HG02623 (cell line): ENCODE measurements around the gene GRIA2.
"Not testable (repeated sequence)": the region's sequence is repeated elsewhere in the genome, so short reads cannot be mapped to it uniquely, and the experiment has no call there.

Experiments
- ATAC-seq: cut with Tn5 transposase; IDR thresholded peaks from one replicate; pipeline ENCODE4 v1.9.1; 2021; ENCODE audit warnings: moderate library complexity; ENCODE audit not compliant: unreplicated experiment

Gene GRIA2

GRCh38 chr4:157246964-157247363, 26.4 kb downstream of the GRIA2 start:
- no peak for ATAC-seq

- not testable (repeated sequence) for ATAC-seq
Observed at GRCh38 chr4:157258165-157258564, 37.6 kb downstream of the GRIA2 start.

DNA sequence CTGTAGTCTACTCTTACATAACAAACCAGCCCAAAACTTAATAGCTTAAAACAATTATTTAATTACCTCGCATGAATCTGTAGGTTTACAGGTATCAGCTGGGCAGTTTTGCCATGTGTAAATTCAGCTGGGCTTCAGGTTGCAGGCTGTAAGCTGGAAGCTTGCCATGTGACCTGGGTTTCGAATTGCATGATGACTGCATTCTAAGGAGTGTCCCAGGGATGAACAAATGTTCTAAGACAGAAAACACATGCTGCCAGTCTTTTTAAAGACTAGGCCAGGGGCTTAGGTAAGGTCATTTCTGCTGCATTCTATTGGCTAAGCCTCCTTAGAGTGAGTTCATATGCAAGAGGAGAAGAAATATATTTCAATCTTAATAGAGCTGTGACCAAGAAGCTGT, 44.8 kb downstream of the GRIA2 start:
- no peak for ATAC-seq

DNA sequence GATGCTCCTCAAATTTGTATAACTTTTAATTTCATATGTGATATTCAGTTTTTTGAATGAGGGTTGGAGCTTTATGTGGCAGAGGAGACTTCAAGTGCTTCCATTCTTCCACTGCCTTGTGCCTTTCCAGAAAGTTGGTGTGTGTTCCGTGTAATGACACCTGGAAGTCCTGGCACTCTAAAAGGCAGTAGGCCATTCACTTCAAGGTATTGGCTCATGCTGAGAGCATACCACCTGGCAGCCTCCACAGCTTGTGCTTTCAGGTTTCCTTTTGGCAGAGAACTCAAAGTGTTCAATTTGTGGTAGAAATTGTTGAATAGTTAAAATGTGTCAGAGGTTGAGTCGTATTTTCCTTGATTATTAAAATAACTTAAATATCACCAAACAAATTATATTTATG, 49.6 kb downstream of the GRIA2 start:
- no peak for ATAC-seq

DNA sequence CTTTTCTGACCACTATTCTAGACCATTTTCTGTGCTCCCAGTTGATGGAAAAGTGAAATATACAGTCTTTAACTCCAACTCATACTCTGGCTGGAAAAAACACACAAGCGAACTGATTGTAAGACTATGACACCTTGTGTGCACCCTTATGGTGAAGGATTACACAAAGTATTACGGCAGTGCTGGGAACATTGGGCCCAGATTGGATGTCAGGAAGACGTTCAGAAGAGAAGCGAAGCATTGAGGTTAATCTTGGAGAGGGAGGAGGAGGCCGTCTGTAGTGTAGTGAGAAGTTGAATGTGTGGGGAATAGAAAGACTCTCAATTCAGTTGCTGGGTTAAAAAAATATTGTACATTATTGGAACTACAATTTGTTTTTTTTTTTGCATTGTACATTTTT, 50.0 kb downstream of the GRIA2 start:
- no peak for ATAC-seq

- ATAC-seq: no peak
Observed at GRCh38 chr4:157271166-157271869, 50.8 kb downstream of the GRIA2 start.

- ATAC-seq: no peak
Observed at GRCh38 chr4:157280673-157281072, 60.1 kb downstream of the GRIA2 start.

GRCh38 chr4:157282019-157282418, 61.5 kb downstream of the GRIA2 start:
- ATAC-seq: no peak

DNA sequence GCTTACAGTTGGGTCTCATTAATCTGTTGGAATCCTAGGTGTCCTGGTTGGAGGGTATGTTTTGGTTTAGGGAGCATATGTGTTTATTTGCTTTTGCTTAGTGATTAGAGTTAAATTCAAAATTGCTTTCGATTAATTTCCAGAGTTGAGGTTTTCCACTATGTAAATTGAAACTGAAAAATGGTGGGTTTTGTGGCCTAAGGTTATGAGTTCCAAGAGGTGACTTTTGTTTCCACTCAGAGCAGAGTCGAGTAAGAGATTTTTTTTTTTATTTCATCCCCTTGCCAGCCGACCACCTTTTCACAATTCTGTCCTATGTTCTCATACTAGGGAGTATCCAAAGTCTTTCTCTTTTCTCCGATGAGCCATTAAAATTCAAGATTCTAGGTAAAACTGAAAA, 66.9 kb downstream of the GRIA2 start:
- ATAC-seq: no peak

DNA sequence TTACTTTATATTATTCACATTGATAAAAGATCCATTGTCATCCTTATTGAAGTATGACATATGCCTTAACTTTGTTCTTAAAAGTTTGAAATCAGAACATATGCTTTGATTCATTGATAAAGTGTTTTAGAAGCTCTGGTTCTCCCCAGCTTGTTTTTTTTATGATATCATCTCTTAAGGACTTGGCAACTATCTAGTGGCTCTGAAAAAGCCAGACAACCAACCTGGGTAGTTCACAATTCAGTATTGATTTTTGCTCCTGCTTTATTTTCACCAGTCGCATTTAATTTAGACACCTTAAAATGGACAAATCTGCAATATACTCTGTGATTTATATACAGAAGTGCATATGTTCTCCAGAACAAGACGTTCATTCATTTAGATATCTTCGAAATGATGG, 70.1 kb downstream of the GRIA2 start:
- ATAC-seq: no peak

- ATAC-seq: no peak
Observed at GRCh38 chr4:157291071-157291470, 70.5 kb downstream of the GRIA2 start.

- ATAC-seq: no peak
Observed at GRCh38 chr4:157293673-157294072, 73.1 kb downstream of the GRIA2 start.

DNA sequence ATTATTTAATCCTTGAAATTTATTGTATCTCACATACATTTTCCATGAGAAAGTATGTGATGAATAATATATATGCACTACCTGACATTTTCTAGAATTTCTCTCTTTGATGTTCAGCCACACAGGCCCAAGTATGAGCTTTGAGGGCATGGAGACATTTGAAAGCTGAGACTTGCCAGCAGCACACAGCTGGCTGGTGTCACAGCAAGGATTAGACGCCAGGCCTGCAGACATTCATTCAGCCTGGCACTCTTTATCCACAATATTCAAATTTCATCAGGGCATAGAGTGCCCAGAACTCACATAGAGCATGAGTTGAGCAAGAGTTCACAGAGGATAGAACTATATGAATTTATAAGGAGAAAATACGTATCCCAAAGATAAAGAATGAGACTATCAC, 74.0 kb downstream of the GRIA2 start:
- ATAC-seq: no peak

DNA sequence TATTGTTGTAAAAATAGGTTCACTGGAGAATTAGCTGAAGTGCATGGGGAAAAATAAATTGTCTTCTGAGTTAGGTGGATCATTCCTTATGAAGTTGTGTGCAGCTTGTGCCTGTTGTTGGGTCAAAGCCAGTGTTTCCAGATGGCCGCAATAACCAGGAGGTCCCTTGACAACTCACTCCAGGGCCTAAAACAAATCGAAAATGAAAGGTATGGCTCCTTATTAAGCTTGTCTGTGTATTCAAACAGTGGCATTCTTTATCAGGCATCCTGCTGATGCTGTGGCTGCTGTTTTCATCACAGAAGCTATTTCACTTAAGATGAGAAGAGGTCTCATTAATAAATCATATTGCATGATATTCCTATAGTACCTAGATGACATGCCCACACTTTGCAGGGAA, 80.2 kb downstream of the GRIA2 start:
- ATAC-seq: no peak

DNA sequence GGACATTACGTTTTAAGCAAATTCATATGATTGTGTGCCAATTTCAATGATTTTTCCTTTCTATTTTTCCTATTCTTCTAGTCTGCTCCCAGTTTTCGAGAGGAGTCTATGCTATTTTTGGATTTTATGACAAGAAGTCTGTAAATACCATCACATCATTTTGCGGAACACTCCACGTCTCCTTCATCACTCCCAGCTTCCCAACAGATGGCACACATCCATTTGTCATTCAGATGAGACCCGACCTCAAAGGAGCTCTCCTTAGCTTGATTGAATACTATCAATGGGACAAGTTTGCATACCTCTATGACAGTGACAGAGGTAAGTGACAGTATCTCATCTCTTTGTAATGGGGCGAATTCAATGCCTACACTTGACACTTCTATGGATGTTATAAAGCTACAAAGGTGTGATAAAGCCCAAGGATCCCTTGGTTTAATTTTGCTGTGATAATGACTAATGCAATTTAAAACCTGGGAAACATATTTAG, 83.0 kb downstream of the GRIA2 start:
- no peak for ATAC-seq

- no peak for ATAC-seq
Observed at GRCh38 chr4:157304769-157305168, 84.2 kb downstream of the GRIA2 start.

DNA sequence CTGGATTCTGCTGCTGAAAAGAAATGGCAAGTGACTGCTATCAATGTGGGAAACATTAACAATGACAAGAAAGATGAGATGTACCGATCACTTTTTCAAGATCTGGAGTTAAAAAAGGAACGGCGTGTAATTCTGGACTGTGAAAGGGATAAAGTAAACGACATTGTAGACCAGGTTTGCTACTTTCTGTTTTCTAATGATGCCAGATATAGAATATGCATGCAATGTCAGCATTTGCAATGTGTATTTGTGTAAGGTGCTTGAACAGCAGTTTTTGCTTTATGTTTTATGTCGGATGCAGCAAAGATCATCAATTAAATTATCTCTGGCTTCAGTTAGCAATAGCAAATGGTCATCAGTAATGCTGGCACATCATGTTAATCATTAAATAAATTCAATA, 92.2 kb downstream of the GRIA2 start:
- no peak for ATAC-seq

DNA sequence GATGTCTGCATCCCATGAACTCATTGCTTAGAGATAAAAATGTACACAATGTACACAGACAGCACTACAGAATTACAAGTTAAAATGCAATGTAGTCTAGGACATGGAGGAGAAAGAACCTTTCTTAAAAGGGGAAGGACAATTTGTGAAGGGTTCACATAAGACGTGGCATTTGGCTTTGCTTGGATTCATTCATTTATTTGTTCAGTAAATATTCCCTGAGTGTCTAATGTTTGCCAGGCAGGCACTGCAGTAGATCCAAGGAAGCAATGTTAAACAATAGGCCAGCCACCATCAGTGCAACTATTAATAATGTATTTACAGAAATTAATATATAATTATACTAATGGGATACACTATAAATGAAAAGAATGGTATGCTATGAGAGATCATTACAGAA, 94.4 kb downstream of the GRIA2 start:
- ATAC-seq: no peak

- ATAC-seq: no peak
Observed at GRCh38 chr4:157315968-157316367, 95.4 kb downstream of the GRIA2 start.

DNA sequence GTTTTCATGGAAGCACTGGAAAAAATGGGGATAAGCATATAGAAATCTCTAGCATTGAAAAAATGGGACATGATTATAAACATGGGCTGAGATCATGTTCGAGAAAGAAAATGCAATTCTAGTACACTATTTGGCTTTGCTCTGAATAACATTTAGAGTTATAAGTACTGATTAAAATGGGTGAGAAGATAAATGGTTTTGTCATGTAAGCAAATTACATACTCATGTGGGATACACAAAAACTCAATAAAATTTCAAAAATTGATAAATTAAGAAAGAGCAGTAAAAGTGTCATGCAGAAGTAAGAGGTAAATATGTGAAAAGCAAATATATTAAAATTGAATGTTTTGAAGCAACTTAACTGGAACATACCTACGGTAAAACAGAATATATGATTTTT, 99.6 kb downstream of the GRIA2 start:
- ATAC-seq: no peak

DNA sequence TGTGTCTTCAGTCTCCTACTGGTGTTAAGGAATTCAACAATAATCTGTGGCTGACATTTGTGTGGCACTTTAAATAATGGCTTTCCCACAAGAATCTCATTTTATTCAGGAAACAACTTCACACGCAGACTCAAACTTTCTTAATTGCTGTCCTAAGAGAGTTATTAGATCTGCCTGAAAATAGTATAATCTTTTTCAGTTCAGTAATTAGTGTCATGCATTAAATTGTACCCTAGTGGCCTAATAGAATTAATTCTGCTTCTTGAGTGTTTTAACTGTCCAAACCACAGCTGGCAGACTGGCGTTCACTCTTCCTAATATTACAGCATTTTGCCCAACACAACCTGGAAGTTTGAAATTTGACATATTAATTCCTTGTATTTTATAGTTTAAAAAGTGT, 107.1 kb downstream of the GRIA2 start:
- no peak for ATAC-seq

DNA sequence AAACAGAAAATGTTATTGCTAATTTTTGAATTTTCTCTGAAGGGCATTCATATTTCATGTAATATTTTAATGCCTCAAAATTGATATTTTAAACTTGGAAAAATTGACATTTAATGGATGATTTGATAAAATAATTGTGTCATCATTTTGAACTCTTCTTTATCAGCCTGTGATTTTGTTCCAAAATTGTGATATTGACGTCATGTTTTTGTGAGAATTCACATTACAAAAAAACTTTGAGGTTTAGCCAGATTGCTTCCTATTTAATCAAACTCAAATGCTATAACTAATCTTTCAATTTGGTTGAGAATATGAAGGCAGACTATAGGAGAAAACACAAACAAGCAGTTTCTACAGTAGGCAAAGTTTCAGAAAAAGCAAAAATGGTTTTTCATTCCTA, 137.4 kb downstream of the GRIA2 start:
- no peak for ATAC-seq

DNA sequence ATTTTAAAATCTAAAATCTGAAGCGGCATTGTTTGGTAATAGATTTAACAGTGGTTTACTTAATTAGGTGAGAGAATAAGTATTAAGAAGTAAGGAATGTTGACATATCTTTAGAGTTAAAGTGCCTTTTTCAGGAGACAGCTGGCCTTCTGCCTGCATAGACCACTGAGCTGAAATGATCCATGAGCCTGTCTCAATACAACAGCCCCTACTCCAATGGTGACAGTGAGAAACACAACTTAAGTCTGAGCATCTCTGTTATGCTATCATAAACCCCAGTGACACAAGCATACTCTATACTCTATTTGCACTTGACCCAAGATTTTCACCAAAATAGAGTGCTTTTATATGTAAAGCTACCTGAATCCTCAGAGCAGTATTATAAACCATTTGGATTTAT, 137.9 kb downstream of the GRIA2 start:
- no peak for ATAC-seq
